Measurements from ENCODE around the gene SDHB.

The SDHB gene

DNA sequence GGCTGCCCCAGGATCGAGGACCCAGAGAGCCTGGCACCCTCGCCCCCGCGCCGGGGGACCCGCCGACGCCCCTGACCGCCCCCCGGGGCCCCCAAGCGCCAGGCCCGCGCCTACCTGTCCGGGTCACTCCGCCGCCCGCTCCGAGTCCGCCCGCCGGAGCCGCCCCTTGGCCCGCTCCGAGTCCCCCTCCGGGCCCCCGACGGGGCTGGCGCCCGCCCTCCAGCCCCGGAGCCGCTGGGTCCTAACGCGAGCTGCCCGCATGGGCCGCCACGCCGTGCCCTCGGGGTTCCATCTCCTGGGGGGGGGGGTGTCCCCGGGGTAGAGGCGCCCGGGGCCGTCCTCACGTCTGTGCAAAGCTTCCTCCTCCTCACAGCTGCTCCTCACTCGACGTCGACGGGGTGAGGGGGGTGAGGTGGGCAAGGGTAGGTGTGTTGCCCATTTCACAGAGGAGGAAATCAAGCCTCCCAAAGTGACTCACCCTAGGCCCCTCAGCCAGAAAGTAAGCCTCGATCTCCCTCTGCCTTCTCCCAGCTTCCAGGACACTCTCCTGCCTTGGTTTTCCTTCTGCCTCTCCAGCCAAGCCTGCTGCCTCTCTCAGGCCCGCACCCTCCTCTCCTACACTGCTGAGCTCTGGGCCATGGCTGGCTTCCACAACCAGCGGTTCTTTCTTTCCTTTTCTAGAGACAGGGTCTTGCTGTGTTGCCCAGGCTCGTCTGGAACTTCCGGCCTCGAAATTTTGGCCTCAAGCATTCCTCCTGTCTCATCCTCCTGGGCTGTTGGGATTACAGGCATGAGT lies 73.2 kb downstream of the SDHB start, which contains the start of gene MFAP2:
MFAP2 (minus strand) TSS at position 148 of the 796 bp plus-strand sequence. CDS start 2,347 bp downstream, outside the sequence.
- Histone ChIP-seq H3K9ac (ENCODE audit: low read depth, low read length) (peak within 1 kb of the TSS; percentile 81), H3K4me2 (ENCODE audit: low read length) (peak within 1 kb of the TSS; percentile 76), H3K4me1 (ENCODE audit: control insufficient read depth, insufficient read depth, low read length) (peaks cover 46% of the 10 kb centered on the region), H3K4me3 (ENCODE audit: low read length) (peak within 1 kb of the TSS; percentile 74), H3K27me3 (ENCODE audit: control insufficient read depth, insufficient read depth, low read length) (no peaks in the 10 kb centered on the region), H3K36me3 (ENCODE audit: insufficient read depth, low read length) (no peaks in the 10 kb centered on the region), H3K9me3 (replicated peaks; ENCODE audit: low read length) (no peaks in the 10 kb centered on the region)

DNA sequence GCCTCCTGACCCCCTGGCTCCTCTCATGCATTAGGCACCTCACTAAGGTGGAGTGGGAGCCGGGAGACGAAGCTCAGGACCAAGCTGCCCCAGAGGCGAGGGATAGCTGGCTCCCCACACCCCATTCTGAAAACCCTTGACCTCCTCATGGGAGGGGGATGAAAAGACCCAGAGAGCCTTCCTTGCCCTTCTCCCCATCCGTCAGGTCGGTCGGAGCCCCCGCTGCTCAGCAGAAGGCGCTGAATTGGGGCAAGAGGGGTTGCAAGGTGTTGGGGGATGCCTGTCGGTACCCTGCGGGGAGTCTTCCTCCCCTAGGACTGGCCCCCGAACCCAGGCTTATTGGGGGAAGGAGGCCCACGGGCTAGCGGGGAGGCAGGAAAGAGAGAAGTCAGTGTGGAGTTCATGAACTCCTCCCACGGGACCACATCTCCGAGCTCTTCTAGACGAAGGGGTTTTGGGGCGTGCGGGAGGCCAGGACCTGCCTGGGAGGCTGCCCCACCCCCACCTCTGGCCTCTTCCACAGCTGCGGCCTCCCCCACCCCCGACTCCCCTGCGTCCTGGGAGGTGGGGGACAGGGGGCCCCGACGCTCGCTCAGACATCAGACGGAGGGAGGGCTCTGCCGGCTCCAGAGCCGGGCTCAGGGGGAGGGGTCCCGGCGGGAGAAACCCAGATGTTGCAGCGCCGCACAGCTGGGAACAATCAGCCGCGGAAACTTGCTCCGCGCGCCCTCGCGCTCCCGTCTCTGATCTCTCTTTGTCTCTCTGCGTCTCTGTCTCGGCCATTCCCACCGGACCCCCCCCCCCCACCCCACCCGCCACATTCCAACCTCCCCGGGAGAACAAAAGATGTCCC lies 74.1 kb downstream of the SDHB start:
- H3K9me3 ChIP-seq (replicated peaks; ENCODE audit: low read length), result no peaks in the 10 kb centered on the region
- no peaks in the 10 kb centered on the region for H3K27me3 ChIP-seq (ENCODE audit: control insufficient read depth, insufficient read depth, low read length)
- H3K4me1 ChIP-seq (ENCODE audit: control insufficient read depth, insufficient read depth, low read length), result peaks cover 41% of the 10 kb centered on the region
- peaks cover 5% of the 10 kb centered on the region for H3K36me3 ChIP-seq (ENCODE audit: insufficient read depth, low read length)
- H3K9ac ChIP-seq (ENCODE audit: low read depth, low read length), result peak overlapping the region; percentile 81
- peak overlapping the region; percentile 76 for H3K4me2 ChIP-seq (ENCODE audit: low read length)
- peak overlapping the region; percentile 74 for H3K4me3 ChIP-seq (ENCODE audit: low read length)

DNA sequence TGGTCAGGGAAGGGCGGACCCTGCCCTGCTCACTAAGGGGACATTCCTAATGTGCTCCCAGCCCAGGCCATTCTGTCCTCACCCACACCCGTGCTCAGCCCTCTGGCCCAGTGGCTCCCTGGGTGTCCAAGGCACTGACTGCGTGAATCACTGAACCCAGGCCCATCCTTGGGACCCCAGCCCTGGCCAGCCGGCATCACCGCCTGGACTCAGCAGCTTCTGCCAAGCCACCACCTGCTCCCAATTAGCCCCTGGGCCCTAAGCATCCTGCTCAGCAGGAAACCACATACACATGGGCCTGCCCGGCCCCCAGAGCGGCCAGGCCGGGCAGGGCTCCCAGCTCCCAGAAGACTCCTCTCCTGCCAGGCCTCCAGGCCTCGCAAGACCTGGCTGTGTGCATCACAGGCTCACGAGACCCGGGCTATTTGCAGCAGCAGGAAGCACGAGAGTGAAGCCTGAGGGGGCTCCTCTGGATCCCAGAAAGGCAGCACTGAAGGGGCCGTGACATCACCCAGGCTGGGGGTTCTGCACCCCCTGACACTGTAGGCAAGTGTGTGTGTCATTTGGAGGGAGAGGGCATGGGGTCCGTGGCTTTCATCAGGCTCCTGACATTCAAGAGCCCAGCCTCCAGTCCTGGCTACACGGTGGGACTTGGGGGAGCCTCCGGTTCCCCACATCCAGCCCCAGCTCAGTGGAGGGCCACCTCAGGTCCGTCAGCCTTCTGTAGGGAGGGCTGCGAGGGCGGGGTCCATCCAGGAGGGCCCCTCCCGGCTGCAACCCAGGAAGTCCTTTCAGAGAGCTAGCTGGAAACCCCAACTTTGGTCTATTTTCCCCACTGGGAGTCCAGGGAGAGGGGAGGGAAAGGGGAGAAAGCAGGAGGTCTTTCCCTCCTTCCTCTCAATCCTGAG lies 75.0 kb downstream of the SDHB start:
- Histone ChIP-seq H3K9me3 (replicated peaks; ENCODE audit: low read length) (no peaks in the 10 kb centered on the region), H3K4me3 (ENCODE audit: low read length) (peak overlapping the region; percentile 74), H3K27me3 (ENCODE audit: control insufficient read depth, insufficient read depth, low read length) (no peaks in the 10 kb centered on the region), H3K9ac (ENCODE audit: low read depth, low read length) (peak overlapping the region; percentile 81), H3K4me2 (ENCODE audit: low read length) (peak overlapping the region; percentile 76), H3K36me3 (ENCODE audit: insufficient read depth, low read length) (peaks cover 5% of the 10 kb centered on the region), H3K4me1 (ENCODE audit: control insufficient read depth, insufficient read depth, low read length) (peaks cover 35% of the 10 kb centered on the region)

DNA sequence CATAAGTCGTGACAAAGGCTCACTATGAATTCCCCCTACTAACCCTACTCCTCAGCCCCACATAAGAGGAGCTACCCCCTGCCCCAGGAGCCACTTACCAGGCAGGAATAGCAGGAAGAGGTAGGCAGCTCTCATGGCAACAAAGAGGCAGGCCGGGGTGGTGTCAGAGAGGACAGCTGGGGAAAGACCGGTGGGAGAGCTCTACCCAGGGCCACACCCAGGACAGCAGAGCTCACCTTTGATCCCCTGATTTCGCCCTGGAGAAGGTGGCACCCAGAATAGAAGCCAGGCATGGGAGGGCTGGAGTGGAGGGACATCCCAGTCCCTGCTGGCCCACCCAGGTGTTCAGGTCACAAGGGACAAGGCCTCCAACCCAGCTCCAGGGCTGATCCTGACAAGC lies 75.7 kb downstream of the SDHB start:
- Histone ChIP-seq H3K4me3 (ENCODE audit: low read length) (peak overlapping the region; percentile 42), H3K4me1 (ENCODE audit: control insufficient read depth, insufficient read depth, low read length) (peaks cover 35% of the 10 kb centered on the region), H3K9me3 (replicated peaks; ENCODE audit: low read length) (no peaks in the 10 kb centered on the region), H3K9ac (ENCODE audit: low read depth, low read length) (peak overlapping the region; percentile 81), H3K27me3 (ENCODE audit: control insufficient read depth, insufficient read depth, low read length) (no peaks in the 10 kb centered on the region), H3K36me3 (ENCODE audit: insufficient read depth, low read length) (peaks cover 8% of the 10 kb centered on the region), H3K4me2 (ENCODE audit: low read length) (peak overlapping the region; percentile 76)

DNA sequence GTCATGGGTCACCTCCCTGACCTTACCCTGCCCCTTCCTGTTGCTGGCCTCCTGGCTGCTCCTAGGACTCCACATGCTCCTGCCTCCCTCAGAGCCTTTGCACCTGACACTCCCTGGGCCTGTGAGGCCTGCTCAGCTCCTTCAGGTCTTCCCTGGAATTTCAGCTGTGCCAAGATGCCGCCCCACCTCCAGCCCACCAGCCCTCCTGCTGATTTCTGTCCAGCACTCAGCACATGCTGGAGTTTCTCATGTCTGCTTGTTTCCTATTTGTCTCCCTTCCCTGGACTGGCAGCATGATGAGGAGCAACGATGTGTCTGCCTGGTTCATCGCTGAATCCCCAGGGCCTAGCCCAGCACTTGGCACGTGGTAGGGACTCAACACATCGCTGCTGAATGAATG lies 76.5 kb downstream of the SDHB start:
- no peaks in the 10 kb centered on the region for H3K27me3 ChIP-seq (ENCODE audit: control insufficient read depth, insufficient read depth, low read length)
- no peak overlapping the region for H3K4me2 ChIP-seq (ENCODE audit: low read length)
- no peak overlapping the region for H3K9ac ChIP-seq (ENCODE audit: low read depth, low read length)
- peaks cover 8% of the 10 kb centered on the region for H3K36me3 ChIP-seq (ENCODE audit: insufficient read depth, low read length)
- no peak overlapping the region for H3K4me3 ChIP-seq (ENCODE audit: low read length)
- peaks cover 34% of the 10 kb centered on the region for H3K4me1 ChIP-seq (ENCODE audit: control insufficient read depth, insufficient read depth, low read length)
- no peaks in the 10 kb centered on the region for H3K9me3 ChIP-seq (replicated peaks; ENCODE audit: low read length)

DNA sequence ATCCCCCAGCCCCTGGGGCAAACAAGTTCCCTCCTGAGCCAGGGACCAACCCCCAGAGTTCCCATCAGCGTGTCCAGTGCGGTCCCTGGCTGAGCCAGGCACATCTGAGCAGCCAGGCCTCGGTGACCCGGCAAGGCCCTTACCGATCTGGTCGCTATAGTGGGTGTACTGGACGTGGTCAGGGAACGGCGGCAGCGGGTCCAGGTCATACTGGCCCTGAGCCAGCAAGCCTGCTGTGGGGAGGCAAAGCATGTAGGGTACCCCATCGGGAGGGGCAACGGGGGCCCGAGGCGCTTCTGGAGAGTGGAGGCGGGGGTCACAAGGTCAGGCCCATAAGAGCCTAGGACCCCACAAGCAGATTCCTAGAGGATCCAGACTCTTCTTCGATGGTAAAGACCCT lies 76.9 kb downstream of the SDHB start:
- no peaks in the 10 kb centered on the region for H3K9me3 ChIP-seq (replicated peaks; ENCODE audit: low read length)
- peaks cover 31% of the 10 kb centered on the region for H3K4me1 ChIP-seq (ENCODE audit: control insufficient read depth, insufficient read depth, low read length)
- H3K9ac ChIP-seq (ENCODE audit: low read depth, low read length), result no peak overlapping the region
- H3K36me3 ChIP-seq (ENCODE audit: insufficient read depth, low read length), result peaks cover 8% of the 10 kb centered on the region
- H3K27me3 ChIP-seq (ENCODE audit: control insufficient read depth, insufficient read depth, low read length), result no peaks in the 10 kb centered on the region
- H3K4me3 ChIP-seq (ENCODE audit: low read length), result no peak overlapping the region
- H3K4me2 ChIP-seq (ENCODE audit: low read length), result no peak overlapping the region

DNA sequence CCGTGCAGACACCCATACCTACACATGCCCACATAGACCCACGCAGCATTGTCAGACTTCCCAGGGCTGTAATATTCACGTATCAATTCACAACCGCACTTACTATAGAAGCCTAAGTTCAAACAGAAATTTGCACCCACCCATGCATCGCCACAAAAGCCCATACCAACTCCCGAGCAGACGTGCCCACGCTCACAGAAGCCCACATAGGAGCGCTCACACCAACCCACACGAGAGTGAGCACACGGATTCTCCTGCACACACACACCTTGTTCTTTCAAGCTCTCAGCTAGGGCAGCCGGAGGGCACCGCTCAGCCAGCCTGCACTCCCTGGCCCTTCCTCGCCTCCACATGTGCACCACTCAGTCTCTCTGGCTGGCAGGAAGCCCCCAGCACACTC lies 78.0 kb downstream of the SDHB start:
- Histone ChIP-seq H3K9ac (ENCODE audit: low read depth, low read length) (no peak overlapping the region), H3K4me2 (ENCODE audit: low read length) (no peak overlapping the region), H3K9me3 (replicated peaks; ENCODE audit: low read length) (no peaks in the 10 kb centered on the region), H3K4me3 (ENCODE audit: low read length) (no peak overlapping the region), H3K27me3 (ENCODE audit: control insufficient read depth, insufficient read depth, low read length) (no peaks in the 10 kb centered on the region), H3K4me1 (ENCODE audit: control insufficient read depth, insufficient read depth, low read length) (peaks cover 26% of the 10 kb centered on the region), H3K36me3 (ENCODE audit: insufficient read depth, low read length) (peaks cover 10% of the 10 kb centered on the region)

DNA sequence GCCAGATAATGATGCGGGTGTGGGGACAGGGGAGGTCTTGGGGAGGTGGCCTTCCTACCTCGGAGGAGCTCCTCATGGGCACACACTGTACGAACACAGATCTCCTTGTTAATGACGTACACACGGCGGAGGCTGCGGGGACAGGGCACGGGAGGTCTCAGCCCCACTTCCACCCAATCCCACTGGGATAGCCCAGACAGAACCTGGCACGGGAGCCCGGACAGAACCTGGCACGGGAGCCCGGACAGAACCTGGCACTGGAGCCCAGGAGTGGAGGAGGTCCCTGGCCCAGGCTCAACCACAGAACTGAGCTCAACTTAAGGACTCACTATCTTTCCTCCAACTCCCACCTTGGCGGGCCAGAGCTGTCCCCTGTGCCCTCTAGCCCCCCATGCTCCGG lies 78.6 kb downstream of the SDHB start:
- H3K36me3 ChIP-seq (ENCODE audit: insufficient read depth, low read length), result peaks cover 13% of the 10 kb centered on the region
- H3K9ac ChIP-seq (ENCODE audit: low read depth, low read length), result no peak overlapping the region
- H3K4me3 ChIP-seq (ENCODE audit: low read length), result no peak overlapping the region

DNA sequence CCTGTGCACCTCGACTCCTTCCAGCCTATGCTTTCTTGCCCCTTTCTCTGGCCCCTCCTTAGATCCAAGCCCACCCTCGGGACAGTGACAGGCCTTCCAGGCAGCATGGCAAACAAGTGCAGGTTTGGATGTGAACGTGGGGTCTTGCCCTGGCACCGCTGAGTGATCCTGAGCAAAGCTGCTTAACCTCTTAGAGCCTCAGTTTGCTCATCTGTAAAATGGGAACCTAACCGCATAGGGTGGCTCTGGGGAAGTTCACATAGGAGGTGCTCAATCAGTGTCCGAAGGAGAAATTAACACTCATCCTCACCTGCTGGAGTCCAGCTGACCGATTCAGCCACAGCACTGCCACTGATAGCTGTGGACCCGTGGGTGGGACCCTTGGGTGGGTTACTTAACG lies 80.6 kb downstream of the SDHB start:
- no peaks in the 10 kb centered on the region for H3K27me3 ChIP-seq (ENCODE audit: control insufficient read depth, insufficient read depth, low read length)
- no peak overlapping the region for H3K4me2 ChIP-seq (ENCODE audit: low read length)
- peaks cover 19% of the 10 kb centered on the region for H3K36me3 ChIP-seq (ENCODE audit: insufficient read depth, low read length)
- H3K4me3 ChIP-seq (ENCODE audit: low read length), result no peak overlapping the region
- H3K9me3 ChIP-seq (replicated peaks; ENCODE audit: low read length), result no peaks in the 10 kb centered on the region
- peaks cover 7% of the 10 kb centered on the region for H3K4me1 ChIP-seq (ENCODE audit: control insufficient read depth, insufficient read depth, low read length)
- H3K9ac ChIP-seq (ENCODE audit: low read depth, low read length), result no peak overlapping the region

More for the DNA sequence above, 78.6 kb downstream of the SDHB start:
- Histone ChIP-seq H3K4me2 (ENCODE audit: low read length) (no peak overlapping the region), H3K4me1 (ENCODE audit: control insufficient read depth, insufficient read depth, low read length) (peaks cover 23% of the 10 kb centered on the region), H3K9me3 (replicated peaks; ENCODE audit: low read length) (no peaks in the 10 kb centered on the region), H3K27me3 (ENCODE audit: control insufficient read depth, insufficient read depth, low read length) (no peaks in the 10 kb centered on the region)

DNA sequence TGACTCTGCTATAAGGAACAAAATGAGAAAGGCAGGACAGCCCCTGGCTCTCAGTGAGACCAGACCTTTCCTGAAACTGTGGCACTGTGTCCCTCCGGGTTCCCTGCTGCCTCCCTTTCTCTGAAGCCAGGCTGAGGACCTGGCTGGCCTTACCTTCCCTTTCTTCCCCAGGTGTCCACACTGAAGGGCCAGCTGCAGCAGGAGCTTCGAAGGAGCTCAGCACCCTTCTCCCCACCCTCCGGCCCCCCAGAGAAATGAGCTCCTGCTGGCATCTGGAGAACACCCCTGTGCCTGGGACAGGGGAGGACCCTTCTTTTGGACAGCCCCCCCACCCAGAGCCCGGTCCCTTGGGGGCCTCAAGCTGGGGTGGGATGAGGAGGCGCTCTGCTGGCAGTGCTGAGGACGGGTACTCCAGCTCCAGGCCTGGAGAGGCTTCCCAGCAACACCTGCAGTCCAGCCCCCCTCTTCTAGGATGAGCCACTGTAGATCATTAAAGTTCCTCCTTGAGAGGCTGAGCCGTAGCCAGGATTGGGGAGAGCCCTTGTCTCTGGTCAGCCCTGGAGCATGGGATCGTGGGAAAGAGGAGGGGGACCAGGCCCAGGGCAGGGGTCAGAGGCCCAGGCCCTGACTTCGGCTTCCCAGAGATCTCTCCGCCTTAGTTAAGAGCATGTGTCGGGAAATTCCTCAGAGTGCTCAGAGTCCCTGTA lies 81.5 kb downstream of the SDHB start:
- Histone ChIP-seq H3K4me3 (ENCODE audit: low read length) (no peak overlapping the region), H3K27me3 (ENCODE audit: control insufficient read depth, insufficient read depth, low read length) (no peaks in the 10 kb centered on the region), H3K36me3 (ENCODE audit: insufficient read depth, low read length) (peaks cover 21% of the 10 kb centered on the region), H3K4me2 (ENCODE audit: low read length) (no peak overlapping the region), H3K9ac (ENCODE audit: low read depth, low read length) (no peak overlapping the region), H3K4me1 (ENCODE audit: control insufficient read depth, insufficient read depth, low read length) (peaks cover 10% of the 10 kb centered on the region), H3K9me3 (replicated peaks; ENCODE audit: low read length) (no peaks in the 10 kb centered on the region)
